K562 (cell line): Measurements from ENCODE around the gene C2orf72. TPM values are rescaled to one million over a fixed set of nuclear protein-coding genes. Genes with fewer than 3 reads are reported as not detected.

Source experiments
- ATAC-seq: fragments of 200-7000 bp; cut with Tn5 transposase; 3 replicates; pipeline ENCODE4 v1.9.1; 2020; ENCODE audit warnings: moderate library complexity
- BruUV-seq: library from RNA; stranded (reverse); fragments of 400-500 nt; replicated peaks from 2 replicates; lab custom pipeline; 2021; lab: Mats Ljungman, UMichigan
- CTCF ChIA-PET: fragments of 300-600 bp; formaldehyde crosslinking; extraction: SDS; loops from one replicate; lab custom pipeline; 2021; ENCODE audit warnings: low intra/inter-chr PET ratio; lab: Yijun Ruan, JAX
- POLR2A ChIA-PET: fragments of 300-600, 350-650 bp; sonication (Branson Sonifier 250); formaldehyde crosslinking; extraction: SDS; loops from one replicate; lab custom pipeline; 2021; ENCODE audit warnings: antibody characterized with exemption, inconsistent platforms; lab: Yijun Ruan, JAX
- DNase-seq, 4 experiments: peaks; one replicate each; pipeline versions ENCODE4 v3.0.0 to v3.0.0-alpha.2; 2011 to 2018; ENCODE audit warnings: low spot score in 3 of 4, mixed read lengths in 3 of 4; ENCODE audit errors: extremely low read depth in 1 of 4
- FAIRE-seq: peaks from 2 replicates; lab custom pipeline; 2011; peaks lifted over from hg19 to GRCh38; lab: Jason Lieb, UNC
- H2AFZ ChIP-seq: 2 replicates; pipeline ENCODE4 v1.6.0; 2011; ENCODE audit warnings: low read depth, low read length, control low read depth, inconsistent platforms
- H3K27ac ChIP-seq: fragments of 200-600 bp; 3 replicates; pipeline ENCODE4 v1.8.0; 2011; ENCODE audit warnings: low read depth, mild to moderate bottlenecking, control low read depth, inconsistent platforms, low read length, moderate library complexity, mixed read lengths; ENCODE audit errors: extremely low read depth
- H3K27me3 ChIP-seq, 2 experiments: fragments of 300-600 bp in 1 of 2; 2 replicates in 1 of 2; 3 replicates in 1 of 2; pipeline versions ENCODE4 v1.6.0 to v1.8.0; 2011; ENCODE audit warnings: inconsistent platforms in 2 of 2, low read length in 2 of 2, mild to moderate bottlenecking in 1 of 2, mixed read lengths in 1 of 2, moderate library complexity in 1 of 2; ENCODE audit not compliant: control insufficient read depth in 2 of 2, insufficient read depth in 2 of 2
- H3K36me3 ChIP-seq: fragments of 300-600 bp; 3 replicates; pipeline ENCODE4 v1.8.0; 2011; ENCODE audit warnings: mild to moderate bottlenecking, low read length, inconsistent platforms; ENCODE audit not compliant: control insufficient read depth, insufficient read depth
- H3K4me1 ChIP-seq, 2 experiments: fragments of 200-600 bp in 1 of 2; replicated peaks in 1 of 2; 2 replicates in 1 of 2; 3 replicates in 1 of 2; pipeline versions ENCODE4 v1.5.1 to v1.8.0; 2011; ENCODE audit warnings: inconsistent platforms in 2 of 2, low read length in 2 of 2, mild to moderate bottlenecking in 1 of 2, mixed read lengths in 1 of 2, moderate library complexity in 1 of 2; ENCODE audit not compliant: control insufficient read depth in 2 of 2, insufficient read depth in 2 of 2
- H3K4me2 ChIP-seq: 2 replicates; pipeline ENCODE4 v1.6.1; 2011; ENCODE audit warnings: low read length, control low read depth, inconsistent platforms, mixed read lengths; ENCODE audit not compliant: insufficient read depth
- H3K4me3 ChIP-seq: fragments of 200-600 bp; sonication (generic), shearing (Covaris generic); 2 replicates; pipeline ENCODE4 v1.5.1; 2016; ENCODE audit warnings: control low read depth, inconsistent platforms
- H3K79me2 ChIP-seq: fragments of 200-600 bp; 3 replicates; pipeline ENCODE4 v1.8.0; 2011; ENCODE audit warnings: low read length, inconsistent platforms; ENCODE audit not compliant: control insufficient read depth, insufficient read depth
- H3K9ac ChIP-seq, 2 experiments: 2 replicates each; pipeline versions ENCODE4 v1.6.0 to v1.6.1; 2011; ENCODE audit warnings: low read depth in 2 of 2, low read length in 2 of 2, control low read depth in 1 of 2, inconsistent platforms in 1 of 2, mild to moderate bottlenecking in 1 of 2, mixed read lengths in 1 of 2; ENCODE audit not compliant: insufficient read depth in 1 of 2
- H3K9me1 ChIP-seq: one replicate; pipeline ENCODE4 v1.6.0; 2011; ENCODE audit warnings: inconsistent platforms, mild to moderate bottlenecking, low read length, moderate library complexity; ENCODE audit not compliant: control insufficient read depth, insufficient read depth
- H3K9me3 ChIP-seq: replicated peaks from 2 replicates; pipeline ENCODE4 v1.5.1; 2011; ENCODE audit warnings: low read depth, low read length, inconsistent platforms; ENCODE audit not compliant: control insufficient read depth, insufficient read depth
- H4K20me1 ChIP-seq: replicated peaks from 2 replicates; pipeline ENCODE4 v1.6.1; 2011; ENCODE audit warnings: low read length, inconsistent platforms, mixed read lengths; ENCODE audit not compliant: control insufficient read depth, insufficient read depth
- GTF3C2 ChIP-seq: IDR thresholded peaks from 3 replicates; pipeline ENCODE4 v1.6.1; 2011; ENCODE audit warnings: borderline replicate concordance, mild to moderate bottlenecking, moderate library complexity; ENCODE audit not compliant: insufficient read length; ENCODE audit errors: extremely low read depth
- IRF9 ChIP-seq: fragments of 450-650 bp; IDR thresholded peaks from 2 replicates; pipeline ENCODE4 v1.6.1; 2016; ENCODE audit warnings: missing biosample characterization, missing genetic modification characterization
- SP2 ChIP-seq: IDR thresholded peaks from 2 replicates; pipeline ENCODE4 v1.6.1; 2011; ENCODE audit warnings: mild to moderate bottlenecking, low read depth, low read length, moderate library complexity; ENCODE audit not compliant: poor library complexity, severe bottlenecking; ENCODE audit errors: extremely low read depth
- SRF ChIP-seq, 2 experiments: fragments of 250-450, 450-650 bp in 1 of 2; sonication (Bioruptor Pico) in 1 of 2; sonication (generic) in 1 of 2; formaldehyde crosslinking; IDR thresholded peaks; 2 replicates each; pipeline versions ENCODE4 v1.5.0 to v1.5.1; 2020 to 2022; ENCODE audit warnings: mild to moderate bottlenecking in 1 of 2, missing genetic modification reagents in 1 of 2
- USF1 ChIP-seq: sonication (generic); formaldehyde crosslinking; IDR thresholded peaks from 2 replicates; pipeline ENCODE4 v1.9.0; 2022; ENCODE audit warnings: mild to moderate bottlenecking, missing genetic modification reagents
- VEZF1 ChIP-seq: fragments of 200-800 bp; sonication (Bioruptor generic); IDR thresholded peaks from 2 replicates; pipeline ENCODE4 v1.6.1; 2017; ENCODE audit warnings: missing genetic modification characterization, missing compliant biosample characterization
- ZBTB33 ChIP-seq: sonication (generic); formaldehyde crosslinking; IDR thresholded peaks from 2 replicates; pipeline ENCODE4 v1.8.1; 2023; ENCODE audit warnings: mild to moderate bottlenecking, missing genetic modification reagents
- ZC3H11A ChIP-seq: IDR thresholded peaks from 2 replicates; pipeline ENCODE4 v1.6.1; 2012; ENCODE audit warnings: low read depth, low read length, improper control_type of control experiment
- WGBS: fragments of 100-300 bp; shearing (Covaris generic); methylation state at CpG from one replicate; pipeline ENCODE4 v1.1.6; 2016; ENCODE audit warnings: low coverage, mixed read lengths; ENCODE audit not compliant: insufficient coverage; ENCODE audit errors: missing lambda C conversion rate; 5-methylcytosine and 5-hydroxymethylcytosine counted together
- in situ Hi-C: fragments of 300-500 bp; cut with MboI; formaldehyde crosslinking; loops from 4 replicates; pipeline ENCODE4 v1.15.0; 2018; ENCODE audit warnings: inconsistent platforms, mixed read lengths
- intact Hi-C: fragments of 100-400 bp; cut with micrococcal nuclease; formaldehyde crosslinking; loops from 2 replicates; pipeline ENCODE4 v1.14.2; 2022
- polyA plus RNA-seq, 8 experiments: library from polyadenylated mRNA; depleted of rRNA in 4 of 8; stranded (reverse) in 5 of 8; unstranded in 3 of 8; fragments of >200 nt; fragmentation: Nextera tagmentation in 2 of 8; fragmentation: Illumina TruSeq in 1 of 8; extraction: Ambion mirVana in 2 of 8; extraction: Trizol in 1 of 8; gene quantifications; 2 replicates each; pipeline versions ENCODE4 v1.2.1 to v1.2.3, GENCODE V29; 2011 to 2014; ENCODE audit warnings: inconsistent platforms in 1 of 8, missing spikeins in 1 of 8
- total RNA-seq, 7 experiments: library from RNA; depleted of rRNA in 6 of 7; stranded (reverse); fragments of >200 nt in 6 of 7; fragmentation: Illumina TruSeq in 2 of 7; extraction: Trizol in 2 of 7; gene quantifications; 2 replicates each; pipeline versions ENCODE4 v1.2.1 to v1.2.3, GENCODE V29; 2011 to 2021; ENCODE audit warnings: low replicate concordance in 1 of 7
- TF ChIP-seq, protein P1 (sequence below), 2 experiments: fragments of 450-650 bp in 1 of 2; sonication (generic) in 1 of 2; formaldehyde crosslinking in 1 of 2; IDR thresholded peaks in 1 of 2; conservative IDR thresholded peaks in 1 of 2; 2 replicates each; pipeline versions ENCODE4 v1.6.1 to v1.8.1; 2016 to 2023; ENCODE audit warnings: mild to moderate bottlenecking in 2 of 2, moderate library complexity in 2 of 2, inconsistent platforms in 1 of 2, missing genetic modification reagents in 1 of 2

The C2orf72 gene
- total and polyA plus RNA-seq, 9 of the 15 experiments (the other 6 are each of a cell fraction or from before 2014, with no cell fraction given), result 0.08 to 0.18 (median 0.11) TPM; not detected in 6

- Histone ChIP-seq H3K9me1 (no peaks in the 10 kb centered on the region), H3K9me3 (no peaks in the 10 kb centered on the region), H3K36me3 (no peaks in the 10 kb centered on the region), H3K9ac (no peak overlapping the region), H3K4me1 (peaks cover 0 to 6% of the 10 kb centered on the region in 2 experiments; a peak in 2 of 5 replicates), H3K27me3 (peaks cover 6 to 32% of the 10 kb centered on the region in 2 experiments), H3K79me2 (no peaks in the 10 kb centered on the region), H3K4me3 (no peak overlapping the region), H4K20me1 (no peaks in the 10 kb centered on the region), H3K27ac (no peak overlapping the region), H2AFZ (no peak overlapping the region), H3K4me2 (no peak overlapping the region)
- FAIRE-seq (no peak), ATAC-seq (no peak), DNase-seq (no peak)
- in situ Hi-C loops (no loop called here), intact Hi-C loops (no loop called here)
- POLR2A ChIA-PET, result no interaction called here
- WGBS, result 2% methylated on average over 5 of the region's 5 CpGs
- CTCF ChIA-PET, result no interaction called here
- BruUV-seq, result no TSS peak
- TF ChIP-seq VEZF1 (CRISPR knock-in tag) (no peak), SRF (CRISPR knock-in tag; IDR thresholded peaks at IDR 0.05) (no peak), ZC3H11A (no peak), IRF9 (tag) (no peak), SP2 (no peak), GTF3C2 (no peak), USF1 (CRISPR knock-in tag) (no peak), ZBTB33 (CRISPR knock-in tag) (no peak)
- TF ChIP-seq, protein P1, sequence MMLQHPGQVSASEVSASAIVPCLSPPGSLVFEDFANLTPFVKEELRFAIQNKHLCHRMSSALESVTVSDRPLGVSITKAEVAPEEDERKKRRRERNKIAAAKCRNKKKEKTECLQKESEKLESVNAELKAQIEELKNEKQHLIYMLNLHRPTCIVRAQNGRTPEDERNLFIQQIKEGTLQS (IDR thresholded peaks at IDR 0.05), result no peak
- TF ChIP-seq, protein P1 (CRISPR knock-in tag; conservative IDR thresholded peaks at IDR 0.05), result no peak
These were observed 4.7 kb upstream of the C2orf72 start for GRCh38 chr2:231032575-231033140.
